T-helper 22 cell (primary cell): ENCODE data around the gene TEX261.
A peak's percentile ranks its signal among the peaks of the same experiment; 100 is the strongest.
"Not testable (repeated sequence)": the region's sequence is repeated elsewhere in the genome, so short reads cannot be mapped to it uniquely, and the experiment has no call there.

Source experiments
- DNase-seq: peaks from one replicate; pipeline ENCODE4 v3.0.0-alpha.2; 2020; ENCODE audit warnings: low read depth

The TEX261 gene

GRCh38 chr2:70994699-70995425, at the start of gene TEX261:
Gene TEX261, minus strand, starts transcription at chr2:70994873. Its CDS starts 116 bp downstream, at chr2:70994757.
- peak; percentile 80 for DNase-seq

DNA sequence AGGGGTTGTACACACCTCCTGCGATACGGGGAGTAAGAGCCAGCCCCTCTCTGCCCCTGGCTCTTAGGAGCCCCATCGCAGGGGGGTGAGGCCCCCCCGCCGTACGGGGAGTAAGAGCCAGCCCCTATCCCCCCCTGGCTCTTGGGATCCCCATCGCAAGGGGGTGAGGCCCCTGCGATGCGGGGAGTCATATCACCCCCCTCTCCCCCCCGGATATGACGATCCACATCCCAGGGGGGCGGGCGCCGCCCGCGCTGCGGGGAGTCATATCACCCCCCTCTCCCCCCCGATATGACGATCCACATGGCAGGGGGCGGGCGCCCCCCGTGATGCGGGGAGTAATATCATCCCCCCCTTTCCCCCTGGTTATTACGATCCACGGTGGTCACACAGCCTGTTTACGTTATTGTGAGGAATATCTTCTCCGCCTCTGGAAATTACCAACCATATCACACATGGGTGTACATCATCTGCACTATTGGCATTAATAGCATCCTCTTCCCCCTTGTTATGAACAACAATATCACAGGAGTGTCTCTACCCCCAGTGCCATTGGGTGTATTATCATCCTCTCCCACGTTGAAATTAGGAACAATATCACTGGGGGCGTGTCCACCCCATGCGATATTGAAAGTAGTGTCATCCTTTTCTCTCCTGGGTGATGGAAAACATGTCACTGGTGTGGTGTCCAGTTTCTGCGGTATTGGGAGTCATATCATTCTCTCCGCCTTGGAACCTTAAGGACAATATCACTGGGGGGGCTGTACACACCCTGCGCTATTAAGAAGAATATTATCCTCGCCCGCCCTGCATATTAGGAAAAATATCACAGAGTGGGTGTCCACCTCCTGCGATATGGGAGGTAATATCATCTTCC, 49.1 kb upstream of the TEX261 start:
- DNase-seq: no peak

- DNase-seq: no peak
Observed at GRCh38 chr2:71042287-71042686, 47.6 kb upstream of the TEX261 start.

DNA sequence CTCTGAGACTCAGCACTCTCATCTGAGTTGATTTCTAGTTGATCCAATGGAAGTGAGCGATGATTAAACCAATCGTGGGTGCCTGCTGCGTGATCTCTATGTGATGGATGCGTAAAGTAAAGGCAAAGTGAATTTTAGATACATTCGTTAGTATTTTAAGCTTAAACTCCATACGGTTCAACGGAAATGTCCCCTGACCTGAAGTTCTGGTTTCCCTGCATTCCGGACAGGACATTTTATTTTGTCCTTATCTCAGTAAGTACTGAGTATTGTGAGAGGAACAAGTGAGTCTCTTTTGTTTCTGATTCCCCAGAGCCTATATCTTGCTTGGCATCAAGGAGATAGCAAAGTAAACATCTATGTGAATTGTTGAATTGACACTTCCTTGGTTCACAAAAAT, 41.6 kb upstream of the TEX261 start:
- not testable (repeated sequence) for DNase-seq

DNA sequence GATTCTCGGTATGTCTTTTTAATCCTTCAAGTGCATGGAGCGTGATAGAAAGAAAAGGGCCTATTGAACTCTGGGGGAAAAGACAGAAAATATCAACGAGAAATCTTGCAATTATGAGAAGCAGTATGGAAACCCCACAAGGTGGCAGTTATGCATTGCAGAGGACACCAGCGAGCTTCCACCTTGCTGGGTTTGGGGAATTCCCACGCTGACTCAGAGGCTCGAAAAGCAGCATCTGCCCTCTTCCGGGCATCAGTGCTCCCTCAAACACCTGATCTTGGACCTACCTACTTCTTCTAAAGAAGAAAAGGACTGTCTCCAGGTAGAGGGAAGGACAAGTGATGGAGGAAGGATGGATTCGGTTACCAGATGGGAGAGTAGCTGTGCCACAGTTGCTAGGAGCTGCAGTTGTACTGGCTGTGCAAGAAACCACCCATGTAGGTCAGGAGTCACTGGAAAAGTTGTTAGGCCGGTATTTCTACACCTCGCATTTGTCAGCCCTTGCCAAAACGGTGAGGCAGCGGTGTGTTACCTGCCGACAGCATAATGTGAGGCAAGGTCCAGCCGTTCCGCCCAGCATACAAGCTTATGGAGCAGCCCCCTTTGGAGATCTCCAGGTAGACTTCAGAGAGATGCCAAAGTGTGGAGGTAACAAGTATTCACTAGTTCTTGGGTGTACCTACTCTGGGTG, 29.0 kb upstream of the TEX261 start:
- DNase-seq: peak; percentile 39

DNA sequence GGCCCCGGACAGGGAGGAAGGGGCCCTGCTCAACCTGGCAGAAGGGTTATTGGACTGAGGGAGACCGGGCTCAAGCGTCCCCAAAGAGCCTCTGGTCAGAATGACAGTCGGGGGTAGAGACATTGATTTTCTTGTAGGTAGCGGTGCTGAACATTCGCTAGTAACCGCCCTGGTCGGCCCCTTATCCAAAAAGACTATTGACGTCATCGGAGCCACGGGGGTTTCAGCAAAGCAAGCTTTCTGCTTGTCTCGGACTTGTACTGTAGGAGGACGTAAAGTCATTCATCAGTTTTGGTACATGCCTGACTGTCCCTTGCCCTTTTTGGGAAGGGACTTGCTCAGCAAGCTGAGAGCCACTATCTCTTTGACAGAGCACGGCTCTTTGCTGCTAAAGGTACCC, 26.7 kb upstream of the TEX261 start:
- DNase-seq: not testable (repeated sequence)

GRCh38 chr2:71019989-71020388, 25.3 kb upstream of the TEX261 start:
- not testable (repeated sequence) for DNase-seq

GRCh38 chr2:71018625-71019024, 24.0 kb upstream of the TEX261 start:
- no peak for DNase-seq

- DNase-seq: not testable (repeated sequence)
Observed at GRCh38 chr2:71011786-71012185, 17.1 kb upstream of the TEX261 start.

DNA sequence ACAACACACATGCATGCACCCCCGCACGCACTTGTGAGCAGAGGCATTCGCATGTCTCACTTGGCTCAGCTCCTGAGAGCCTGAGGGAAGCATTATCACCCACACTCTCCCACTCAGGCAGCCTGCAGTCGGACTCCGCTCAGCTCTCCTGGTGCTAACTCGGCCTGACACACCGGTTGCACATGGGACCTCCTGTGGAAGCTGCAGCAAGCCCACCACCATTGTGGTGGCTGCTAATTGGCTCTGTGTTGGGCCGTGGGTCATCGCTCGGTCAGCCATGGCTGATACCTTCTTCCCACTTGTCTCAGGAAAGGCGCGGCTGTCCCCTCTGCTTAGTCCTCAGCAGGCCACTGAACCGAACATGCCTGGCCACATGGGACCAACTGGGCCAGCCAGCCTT, 13.7 kb upstream of the TEX261 start:
- DNase-seq: no peak

- DNase-seq: no peak
Observed at GRCh38 chr2:71006955-71007799, 12.5 kb upstream of the TEX261 start.

DNA sequence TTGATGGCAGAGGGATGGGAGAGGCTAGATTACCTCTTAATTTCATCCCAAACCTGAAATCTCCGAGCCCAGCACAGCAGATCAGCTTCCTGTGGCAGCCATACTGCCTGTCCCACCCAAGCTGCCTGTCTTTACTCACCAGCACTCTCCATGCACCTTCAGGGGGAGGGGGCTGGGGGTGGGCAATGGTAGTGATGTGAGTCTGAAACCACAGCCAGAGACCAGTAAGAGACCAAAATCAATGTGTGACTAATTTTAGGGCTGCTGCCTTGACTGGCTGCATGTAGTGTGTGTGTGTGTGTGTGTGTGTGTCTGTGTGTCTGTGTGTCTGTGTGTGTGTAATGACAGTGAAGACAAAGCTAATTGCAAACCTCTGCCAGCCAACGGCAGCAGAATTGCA, 11.7 kb upstream of the TEX261 start:
- DNase-seq: no peak

DNA sequence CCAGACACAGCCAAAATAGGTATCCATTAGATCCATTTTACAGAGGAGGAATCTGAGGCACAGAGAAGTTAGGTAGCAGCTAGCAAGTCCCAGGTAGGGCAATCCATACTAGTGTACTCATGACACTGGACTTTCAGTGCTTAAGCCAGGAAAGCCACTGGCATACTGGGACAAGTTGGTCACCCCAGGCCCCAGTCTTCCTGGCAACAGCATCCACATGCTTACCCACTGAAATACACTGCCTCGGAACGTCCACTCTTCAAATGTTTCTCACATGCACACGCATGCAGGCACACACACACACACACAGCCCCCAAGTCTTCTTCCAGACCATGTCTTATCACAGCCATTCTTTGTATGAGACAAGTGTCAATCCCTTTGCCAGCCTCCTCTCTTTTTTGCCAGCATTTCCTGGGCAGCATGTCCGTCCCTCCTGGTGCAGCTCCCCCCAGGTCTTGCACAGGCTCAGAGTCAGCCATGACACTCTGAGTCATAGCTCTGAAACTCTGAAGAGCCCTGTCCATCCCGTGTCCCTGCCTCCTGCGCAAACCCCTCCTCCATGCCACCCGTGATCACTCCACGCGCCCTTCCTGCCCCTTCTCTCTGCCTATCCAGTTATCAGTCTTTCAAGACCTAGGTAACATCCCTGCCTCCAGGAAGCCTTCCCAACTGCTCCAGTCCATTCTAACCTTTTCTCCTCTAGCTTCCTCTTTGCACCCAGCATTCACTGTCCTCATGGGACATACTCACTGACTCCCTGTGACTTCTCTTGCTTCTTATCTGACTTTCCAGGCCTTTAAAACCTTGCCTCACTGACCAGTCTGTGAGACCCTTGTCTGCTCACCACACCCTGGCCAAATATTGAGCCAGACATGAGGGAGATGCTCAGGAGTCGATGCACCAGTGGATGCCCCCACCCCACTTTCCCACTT, 10.9 kb upstream of the TEX261 start:
- no peak for DNase-seq

DNA sequence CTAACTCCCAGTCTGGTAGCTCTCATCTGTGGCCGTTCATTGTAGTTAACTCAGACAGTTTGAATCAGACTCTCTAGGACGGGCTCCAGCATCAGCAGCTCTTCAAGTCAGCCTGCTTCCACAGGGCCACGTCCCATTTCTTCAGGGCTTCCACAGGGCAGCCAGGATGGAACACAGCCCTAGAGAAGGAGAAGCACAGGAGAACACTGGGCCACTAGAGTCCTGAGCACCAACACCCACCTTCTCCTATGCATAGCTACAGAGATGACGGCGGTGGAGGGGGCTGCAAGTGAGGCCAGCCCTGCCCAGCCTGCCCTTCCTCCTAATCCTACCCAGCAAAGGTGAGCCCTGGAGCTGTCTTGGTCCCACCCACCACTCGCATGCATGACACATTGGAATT, 10.2 kb upstream of the TEX261 start:
- DNase-seq: no peak

- no peak for DNase-seq
Observed at GRCh38 chr2:71003966-71004755, 9.5 kb upstream of the TEX261 start.

DNA sequence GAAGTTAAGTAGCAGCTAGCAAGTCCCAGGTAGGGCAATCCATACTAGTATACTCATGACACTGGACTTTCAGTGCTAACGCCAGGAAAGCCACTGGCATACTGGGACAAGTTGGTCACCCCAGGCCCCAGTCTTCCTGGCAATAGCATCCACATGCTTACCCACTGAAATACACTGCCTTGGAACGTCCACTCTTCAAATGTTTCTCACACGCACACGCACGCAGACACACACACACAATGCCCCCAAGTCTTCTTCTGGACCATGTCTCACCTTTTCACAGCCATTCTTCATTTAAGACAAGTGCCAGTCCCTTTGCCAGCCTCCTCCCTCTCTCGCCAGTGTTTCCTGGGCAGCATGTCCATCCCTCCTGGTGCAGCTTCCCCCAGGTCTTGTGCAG, 8.7 kb upstream of the TEX261 start:
- DNase-seq: no peak

DNA sequence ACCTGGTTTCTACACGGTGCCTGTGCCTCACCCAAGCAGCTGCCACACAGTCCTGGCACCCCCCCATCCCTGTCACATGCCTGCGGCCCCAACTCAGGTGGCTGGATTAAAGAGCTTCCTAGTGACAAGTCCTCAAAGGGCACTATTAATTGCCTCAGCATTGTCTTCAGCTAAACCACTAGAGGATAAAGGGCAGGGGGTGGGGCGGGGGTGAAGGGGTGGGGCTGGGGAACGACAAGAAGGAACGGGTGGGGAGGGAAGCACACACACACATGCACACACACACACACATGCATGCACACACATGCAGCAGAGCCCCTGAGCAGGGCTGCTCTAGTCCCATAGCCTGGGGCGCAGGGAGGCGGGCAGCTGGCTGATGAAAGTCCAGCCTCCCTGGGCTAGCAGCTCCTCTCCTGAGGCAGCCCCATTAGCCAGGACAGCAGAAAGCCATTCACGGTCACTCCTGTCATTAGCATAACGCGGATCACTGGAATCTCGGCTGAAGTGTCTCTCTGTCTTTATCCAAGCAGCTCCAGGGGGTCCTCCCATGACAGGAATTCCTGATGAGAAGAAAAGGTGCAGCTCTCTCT, 7.4 kb upstream of the TEX261 start:
- no peak for DNase-seq

DNA sequence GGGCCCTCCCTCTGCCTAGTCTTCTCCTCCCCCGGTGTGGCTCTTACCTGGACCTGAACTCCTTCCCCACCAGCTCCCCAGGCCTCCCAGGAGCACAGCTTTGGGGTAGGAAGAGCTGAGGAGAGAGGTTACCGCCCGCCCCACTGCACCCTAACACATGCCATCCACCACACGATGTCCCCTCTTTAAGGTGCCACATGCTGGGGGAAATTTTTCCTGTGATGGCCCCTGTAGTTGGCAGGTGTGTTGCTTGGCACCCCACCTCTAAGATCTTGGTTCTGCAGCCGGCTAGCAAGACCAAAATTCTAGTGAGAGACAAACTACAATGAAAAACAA, 6.9 kb upstream of the TEX261 start:
- no peak for DNase-seq

- DNase-seq: peak; percentile 56
Observed at GRCh38 chr2:71000780-71001591, 6.3 kb upstream of the TEX261 start.
